Fibroblast of pulmonary artery (primary cell): ENCODE data around the gene GLP1R.

Experiments used
- DNase-seq: peaks from one replicate; pipeline ENCODE4 v3.0.0-alpha.2; 2010; ENCODE audit warnings: low read depth
- H3K4me3 ChIP-seq: replicated peaks from 2 replicates; pipeline ENCODE4 v1.5.1; 2011; ENCODE audit warnings: low read depth, mild to moderate bottlenecking, control low read depth, low read length, moderate library complexity
- CTCF ChIP-seq: IDR thresholded peaks from 2 replicates; pipeline ENCODE4 v1.5.1; 2011; ENCODE audit warnings: mild to moderate bottlenecking, control low read depth, low read length, inconsistent platforms; ENCODE audit errors: missing control alignments

GLP1R gene

GRCh38 chr6:39079197-39080125 lies 30.9 kb downstream of the GLP1R start:
- no peak overlapping the region for H3K4me3 ChIP-seq
- DNase-seq = no peak
- TF ChIP-seq CTCF = no peak

- no peak for DNase-seq
- TF ChIP-seq CTCF = no peak
- H3K4me3 ChIP-seq = no peak overlapping the region
These were observed 31.8 kb downstream of the GLP1R start for GRCh38 chr6:39080246-39080875.

- no peak overlapping the region for H3K4me3 ChIP-seq
- DNase-seq = no peak
- TF ChIP-seq CTCF = no peak
These were observed 33.7 kb downstream of the GLP1R start for GRCh38 chr6:39082310-39082709.

- DNase-seq = no peak
- no peak overlapping the region for H3K4me3 ChIP-seq
- TF ChIP-seq CTCF = no peak
These were observed 34.7 kb downstream of the GLP1R start for GRCh38 chr6:39083231-39083634.

- H3K4me3 ChIP-seq = no peak overlapping the region
- DNase-seq = no peak
- TF ChIP-seq CTCF = no peak
These were observed 35.9 kb downstream of the GLP1R start for GRCh38 chr6:39084506-39084905.

GRCh38 chr6:39085129-39085797 lies 36.7 kb downstream of the GLP1R start:
- DNase-seq = no peak
- TF ChIP-seq CTCF = no peak
- H3K4me3 ChIP-seq = no peak overlapping the region
